Colonic mucosa (tissue), 4 donors: ENCODE results near the gene SLFN12. TPM values are rescaled to one million over a fixed set of nuclear protein-coding genes. Genes with fewer than 3 reads are reported as not detected.

ENCODE experiments used
- DNase-seq: peaks from one replicate; pipeline ENCODE4 v3.0.0-alpha.2; 2020
- H3K27ac ChIP-seq: fragments of 200-600 bp; one replicate; pipeline ENCODE4 v1.8.0; 2021
- H3K27me3 ChIP-seq: fragments of 200-600 bp; one replicate; pipeline ENCODE4 v1.8.0; 2021
- H3K36me3 ChIP-seq: fragments of 200-600 bp; one replicate; pipeline ENCODE4 v1.8.0; 2021
- H3K4me1 ChIP-seq: fragments of 200-600 bp; one replicate; pipeline ENCODE4 v1.8.0; 2021; ENCODE audit warnings: mild to moderate bottlenecking
- H3K4me3 ChIP-seq: fragments of 200-600 bp; one replicate; pipeline ENCODE4 v1.8.0; 2021
- H3K9ac ChIP-seq, 2 donors: one replicate each; pipeline ENCODE4 v1.7.0; 2013; ENCODE audit warnings: control low read depth in 2 of 2, low read depth in 2 of 2, low read length in 2 of 2
- H3K9me3 ChIP-seq: fragments of 200-600 bp; one replicate; pipeline ENCODE4 v1.8.0; 2021
- CTCF ChIP-seq: fragments of 200-600 bp; IDR thresholded peaks from one replicate; pipeline ENCODE4 v1.8.0; 2022; ENCODE audit warnings: antibody characterized with exemption, mild to moderate bottlenecking
- intact Hi-C: fragments of 100-400 bp; cut with DNase I; formaldehyde crosslinking; loops from one replicate; pipeline ENCODE4 v1.14.1; 2022
- total RNA-seq, 2 donors: library from RNA; stranded (reverse); fragmentation: NEBNext Ultra II Directional in 1 of 2; extraction: Animal tissue kit (Norgen Biotek cat#: 25700) in 1 of 2; gene quantifications; one replicate each; pipeline ENCODE4 v1.2.1, GENCODE V29; 2021
- donor health status: healthy.
- donor health status: DM: no; HTN: no; CAD: no.
- donor health status: DM: no; HTN: no; CAD: no.

The SLFN12 gene
- 1 to 10 TPM; 1.3 to 2.0 TPM for total RNA-seq

GRCh38 chr17:35432176-35433074, at the start of gene SLFN12:
Gene SLFN12, minus strand, starts transcription at chr17:35432500. Its CDS starts 9,472 bp downstream, at chr17:35423028.
- no peaks in the 10 kb centered on the region for H3K27me3 ChIP-seq
- no peak for TF ChIP-seq CTCF
- no peaks in the 10 kb centered on the region for H3K4me1 ChIP-seq
- H3K27ac ChIP-seq = peak within 1 kb of the TSS; percentile 80
- DNase-seq = peak; percentile 68
- intact Hi-C loops = no loop called here
- no peaks in the 10 kb centered on the region for H3K36me3 ChIP-seq
- H3K4me3 ChIP-seq = peak within 1 kb of the TSS; percentile 30
- H3K9ac ChIP-seq = peak within 1 kb of the TSS; percentile 66 to 75
- no peaks in the 10 kb centered on the region for H3K9me3 ChIP-seq

- intact Hi-C loops = no loop called here
- H3K9ac ChIP-seq = no peak overlapping the region
- no peak for TF ChIP-seq CTCF
- H3K27ac ChIP-seq = no peak overlapping the region
- H3K4me1 ChIP-seq = no peaks in the 10 kb centered on the region
- H3K36me3 ChIP-seq = no peaks in the 10 kb centered on the region
- H3K27me3 ChIP-seq = no peaks in the 10 kb centered on the region
- no peak overlapping the region for H3K4me3 ChIP-seq
- no peaks in the 10 kb centered on the region for H3K9me3 ChIP-seq
- DNase-seq = no peak
Observed at GRCh38 chr17:35479271-35479670, 47.0 kb upstream of the SLFN12 start.

- DNase-seq = no peak
- H3K27me3 ChIP-seq = no peaks in the 10 kb centered on the region
- no peak overlapping the region for H3K27ac ChIP-seq
- no peak overlapping the region for H3K4me3 ChIP-seq
- intact Hi-C loops = no loop called here
- no peaks in the 10 kb centered on the region for H3K4me1 ChIP-seq
- no peaks in the 10 kb centered on the region for H3K36me3 ChIP-seq
- no peak for TF ChIP-seq CTCF
- H3K9me3 ChIP-seq = no peaks in the 10 kb centered on the region
- H3K9ac ChIP-seq = no peak overlapping the region
Observed at GRCh38 chr17:35477248-35477647, 44.9 kb upstream of the SLFN12 start.

DNA sequence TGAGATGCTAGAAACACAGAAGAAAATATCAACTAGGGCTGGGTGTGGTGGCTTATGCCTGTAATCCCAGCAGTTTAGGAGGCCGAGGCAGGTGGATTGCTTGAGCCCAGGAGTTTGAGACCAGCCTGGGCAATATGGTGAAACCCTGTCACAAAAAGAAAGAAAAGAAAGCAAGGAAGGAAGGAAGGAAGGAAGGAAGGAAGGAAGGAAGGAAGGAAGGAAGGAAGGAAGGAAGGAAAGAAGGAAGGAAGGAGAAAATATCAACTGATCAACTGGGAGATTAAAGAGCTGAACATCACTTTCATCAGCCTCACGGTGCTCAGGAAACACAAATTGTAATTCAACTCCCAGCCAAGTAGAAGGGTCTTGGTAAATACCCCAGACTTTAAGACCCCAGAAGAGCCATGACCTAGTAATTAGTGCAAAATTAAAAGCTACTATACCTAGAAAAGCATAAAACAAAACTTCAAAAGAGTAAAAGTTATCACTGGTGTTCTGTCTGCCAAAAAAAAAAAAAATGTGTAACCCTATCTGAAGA, 44.1 kb upstream of the SLFN12 start:
- H3K27me3 ChIP-seq = no peaks in the 10 kb centered on the region
- intact Hi-C loops = no loop called here
- DNase-seq = no peak
- TF ChIP-seq CTCF = no peak
- H3K4me1 ChIP-seq = no peaks in the 10 kb centered on the region
- H3K4me3 ChIP-seq = no peak overlapping the region
- H3K36me3 ChIP-seq = no peaks in the 10 kb centered on the region
- H3K9ac ChIP-seq = no peak overlapping the region
- H3K9me3 ChIP-seq = no peaks in the 10 kb centered on the region
- no peak overlapping the region for H3K27ac ChIP-seq

GRCh38 chr17:35468475-35468874, 36.2 kb upstream of the SLFN12 start:
- Histone ChIP-seq H3K4me1 (no peaks in the 10 kb centered on the region), H3K36me3 (no peaks in the 10 kb centered on the region), H3K9me3 (no peaks in the 10 kb centered on the region), H3K27ac (no peak overlapping the region), H3K27me3 (no peaks in the 10 kb centered on the region), H3K4me3 (no peak overlapping the region), H3K9ac (no peak overlapping the region)
- intact Hi-C loops = no loop called here
- DNase-seq = no peak
- no peak for TF ChIP-seq CTCF
